ENCODE results near the gene TRANK1.

DNA sequence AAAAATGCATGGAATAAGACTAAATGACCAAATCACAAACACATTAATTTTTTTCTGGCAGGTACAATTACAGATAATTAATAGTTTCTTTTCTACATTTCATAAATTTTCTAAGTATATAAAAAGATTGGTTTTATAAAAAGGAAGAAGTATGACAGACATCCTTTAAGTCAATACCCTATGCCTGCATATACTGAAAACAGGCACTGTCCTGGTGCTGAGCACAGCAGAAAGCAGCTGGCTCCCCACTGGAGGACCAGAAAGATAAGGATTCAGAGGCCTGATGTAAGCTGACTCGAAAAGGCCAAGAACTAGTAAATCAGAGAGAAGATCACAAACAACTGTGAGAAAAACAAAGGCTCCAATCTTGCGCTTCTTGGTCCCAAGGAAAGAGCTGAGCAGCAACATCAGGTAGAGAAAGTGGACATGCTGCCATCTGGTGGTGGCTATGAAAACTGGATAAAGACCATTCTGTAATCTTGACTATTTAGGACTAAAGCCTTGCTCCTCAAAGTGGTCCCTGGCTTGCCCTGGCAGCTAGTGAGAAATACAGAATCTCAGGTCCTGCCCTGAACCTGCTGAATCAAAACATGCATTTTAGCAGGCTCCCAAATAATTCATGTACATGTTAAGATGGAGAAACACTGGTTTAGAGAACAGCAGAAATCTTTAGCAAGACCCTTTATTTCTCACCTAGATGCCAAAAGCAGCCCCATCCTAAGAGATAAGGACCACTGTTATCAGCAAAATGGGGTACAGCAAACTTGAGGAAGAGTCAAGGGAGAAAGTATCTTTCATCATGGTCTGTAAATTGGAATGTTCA is 76.0 kb downstream of the TRANK1 start:
- TF ChIP-seq POLR2A (IDR thresholded peaks at IDR 0.05) (no peak), CTCF (IDR thresholded peaks at IDR 0.05) (peak; percentile 54 to 79 (median 63))
